WTC11 (cell line): Measurements from ENCODE around the gene UTP14C. TPM values are rescaled to one million over a fixed set of nuclear protein-coding genes. Genes with fewer than 3 reads are reported as not detected.

Experiments used
- ATAC-seq: fragments of 200-7000 bp; cut with Tn5 transposase; 2 replicates; pipeline ENCODE4 v1.10.0; 2021; ENCODE audit warnings: mild to moderate bottlenecking, moderate library complexity
- CTCF ChIA-PET: fragments of 300-600 bp; sonication (Branson Sonifier 250); formaldehyde crosslinking; loops from one replicate; lab custom pipeline; 2021; ENCODE audit warnings: antibody characterized with exemption; lab: Charles Lee
- POLR2A ChIA-PET: fragments of 350-600 bp; sonication (Branson Sonifier 250); formaldehyde crosslinking; loops from one replicate; lab custom pipeline; 2021; ENCODE audit warnings: antibody characterized with exemption; lab: Charles Lee
- DNase-seq: peaks from one replicate; pipeline ENCODE4 v3.0.0; 2021; ENCODE audit warnings: low spot score
- H3K27ac Mint-ChIP-seq: 2 replicates; pipeline ENCODE4 v1.8.0; 2021; ENCODE audit warnings: mixed read lengths
- H3K27me3 Mint-ChIP-seq: 2 replicates; pipeline ENCODE4 v1.8.0; 2021; ENCODE audit warnings: low read depth, mild to moderate bottlenecking, moderate library complexity, mixed read lengths
- H3K36me3 Mint-ChIP-seq: 2 replicates; pipeline ENCODE4 v1.8.0; 2021; ENCODE audit warnings: mixed read lengths
- H3K4me1 Mint-ChIP-seq: 2 replicates; pipeline ENCODE4 v1.8.0; 2022; ENCODE audit warnings: mixed read lengths
- H3K4me3 Mint-ChIP-seq: 2 replicates; pipeline ENCODE4 v1.8.0; 2021; ENCODE audit warnings: mild to moderate bottlenecking, moderate library complexity, mixed read lengths
- H3K9me3 Mint-ChIP-seq: 2 replicates; pipeline ENCODE4 v1.8.0; 2021; ENCODE audit warnings: mixed read lengths
- EMX1 ChIP-seq: fragments of 250-450 bp; sonication (Bioruptor Pico); IDR thresholded peaks from 2 replicates; pipeline ENCODE4 v1.8.0; 2021; ENCODE audit warnings: mild to moderate bottlenecking
- ESRRA ChIP-seq: sonication (generic); formaldehyde crosslinking; IDR thresholded peaks from 2 replicates; pipeline ENCODE4 v1.8.1; 2022; ENCODE audit warnings: mild to moderate bottlenecking, missing genetic modification reagents, borderline replicate concordance
- ETV6 ChIP-seq: sonication (generic); formaldehyde crosslinking; IDR thresholded peaks from 2 replicates; pipeline ENCODE4 v1.8.1; 2022; ENCODE audit warnings: mild to moderate bottlenecking, missing genetic modification reagents
- FOXK1 ChIP-seq: sonication (generic); formaldehyde crosslinking; IDR thresholded peaks from 2 replicates; pipeline ENCODE4 v1.8.0; 2022; ENCODE audit warnings: mild to moderate bottlenecking, moderate library complexity, missing genetic modification reagents
- GABPB1 ChIP-seq: sonication (generic); formaldehyde crosslinking; IDR thresholded peaks from 2 replicates; pipeline ENCODE4 v1.8.1; 2023; ENCODE audit warnings: mild to moderate bottlenecking, missing genetic modification reagents
- JAZF1 ChIP-seq: fragments of 250-450 bp; sonication (Bioruptor Pico); IDR thresholded peaks from 2 replicates; pipeline ENCODE4 v1.9.0; 2021; ENCODE audit warnings: moderate library complexity, mild to moderate bottlenecking, inconsistent platforms
- KAT7 ChIP-seq: sonication (generic); formaldehyde crosslinking; IDR thresholded peaks from 2 replicates; pipeline ENCODE4 v1.8.1; 2023; ENCODE audit warnings: missing genetic modification reagents, mild to moderate bottlenecking, borderline replicate concordance
- TCF7 ChIP-seq: sonication (generic); formaldehyde crosslinking; IDR thresholded peaks from 2 replicates; pipeline ENCODE4 v1.8.0; 2022; ENCODE audit warnings: mild to moderate bottlenecking, low read depth, missing genetic modification reagents, moderate library complexity
- TEAD1 ChIP-seq: sonication (generic); formaldehyde crosslinking; IDR thresholded peaks from 2 replicates; pipeline ENCODE4 v1.8.0; 2022; ENCODE audit warnings: mild to moderate bottlenecking, missing genetic modification reagents
- ZNF219 ChIP-seq: sonication (generic); formaldehyde crosslinking; IDR thresholded peaks from 2 replicates; pipeline ENCODE4 v1.8.0; 2023; ENCODE audit warnings: missing genetic modification reagents, mild to moderate bottlenecking, borderline replicate concordance
- ZNF263 ChIP-seq: sonication (generic); formaldehyde crosslinking; IDR thresholded peaks from 2 replicates; pipeline ENCODE4 v1.8.1; 2022; ENCODE audit warnings: low read depth, mild to moderate bottlenecking, moderate library complexity, missing genetic modification reagents
- ZNF423 ChIP-seq: fragments of 250-450 bp; sonication (Bioruptor Pico); IDR thresholded peaks from 2 replicates; pipeline ENCODE4 v2.1.2; 2022; ENCODE audit warnings: mild to moderate bottlenecking, moderate library complexity
- total RNA-seq: library from RNA; stranded (reverse); gene quantifications from 3 replicates; pipeline ENCODE4 v1.2.3, GENCODE V29; 2021
- TF ChIP-seq, protein P1 (sequence below): sonication (generic); formaldehyde crosslinking; IDR thresholded peaks from 2 replicates; pipeline ENCODE4 v1.8.0; 2023; ENCODE audit warnings: missing genetic modification reagents, mild to moderate bottlenecking, borderline replicate concordance
- TF ChIP-seq, protein P2 (sequence below): fragments of 250-450 bp; sonication (Bioruptor Pico); IDR thresholded peaks from 2 replicates; pipeline ENCODE4 v1.8.0; 2021; ENCODE audit warnings: mild to moderate bottlenecking
- TF ChIP-seq, protein P3 (sequence below): sonication (generic); formaldehyde crosslinking; IDR thresholded peaks from 2 replicates; pipeline ENCODE4 v1.8.1; 2022; ENCODE audit warnings: low read depth, missing genetic modification reagents, borderline replicate concordance

Gene UTP14C
- total RNA-seq, 1 experiment from 2014 or later = 18.5 TPM

DNA sequence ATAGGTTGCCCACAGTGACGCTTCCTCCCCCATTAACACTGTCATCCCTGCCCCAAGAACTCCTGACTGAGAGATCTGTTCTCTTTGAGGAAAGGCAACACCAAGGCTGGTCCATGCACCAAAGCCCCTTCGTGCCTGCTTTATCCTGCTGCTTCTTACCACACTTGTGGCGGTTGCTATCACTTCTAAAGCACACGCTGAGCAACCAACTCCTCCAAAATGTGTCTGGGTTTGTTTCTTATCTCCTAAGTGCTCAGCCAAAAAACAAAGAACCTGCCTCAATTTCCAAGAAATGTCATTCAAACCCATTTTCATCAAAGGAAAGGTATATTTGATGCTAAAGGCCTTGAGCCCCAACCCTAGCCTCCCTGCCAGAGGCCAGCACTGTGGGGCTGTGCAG lies 27.9 kb upstream of the UTP14C start (continued):
- TF ChIP-seq, protein P1, sequence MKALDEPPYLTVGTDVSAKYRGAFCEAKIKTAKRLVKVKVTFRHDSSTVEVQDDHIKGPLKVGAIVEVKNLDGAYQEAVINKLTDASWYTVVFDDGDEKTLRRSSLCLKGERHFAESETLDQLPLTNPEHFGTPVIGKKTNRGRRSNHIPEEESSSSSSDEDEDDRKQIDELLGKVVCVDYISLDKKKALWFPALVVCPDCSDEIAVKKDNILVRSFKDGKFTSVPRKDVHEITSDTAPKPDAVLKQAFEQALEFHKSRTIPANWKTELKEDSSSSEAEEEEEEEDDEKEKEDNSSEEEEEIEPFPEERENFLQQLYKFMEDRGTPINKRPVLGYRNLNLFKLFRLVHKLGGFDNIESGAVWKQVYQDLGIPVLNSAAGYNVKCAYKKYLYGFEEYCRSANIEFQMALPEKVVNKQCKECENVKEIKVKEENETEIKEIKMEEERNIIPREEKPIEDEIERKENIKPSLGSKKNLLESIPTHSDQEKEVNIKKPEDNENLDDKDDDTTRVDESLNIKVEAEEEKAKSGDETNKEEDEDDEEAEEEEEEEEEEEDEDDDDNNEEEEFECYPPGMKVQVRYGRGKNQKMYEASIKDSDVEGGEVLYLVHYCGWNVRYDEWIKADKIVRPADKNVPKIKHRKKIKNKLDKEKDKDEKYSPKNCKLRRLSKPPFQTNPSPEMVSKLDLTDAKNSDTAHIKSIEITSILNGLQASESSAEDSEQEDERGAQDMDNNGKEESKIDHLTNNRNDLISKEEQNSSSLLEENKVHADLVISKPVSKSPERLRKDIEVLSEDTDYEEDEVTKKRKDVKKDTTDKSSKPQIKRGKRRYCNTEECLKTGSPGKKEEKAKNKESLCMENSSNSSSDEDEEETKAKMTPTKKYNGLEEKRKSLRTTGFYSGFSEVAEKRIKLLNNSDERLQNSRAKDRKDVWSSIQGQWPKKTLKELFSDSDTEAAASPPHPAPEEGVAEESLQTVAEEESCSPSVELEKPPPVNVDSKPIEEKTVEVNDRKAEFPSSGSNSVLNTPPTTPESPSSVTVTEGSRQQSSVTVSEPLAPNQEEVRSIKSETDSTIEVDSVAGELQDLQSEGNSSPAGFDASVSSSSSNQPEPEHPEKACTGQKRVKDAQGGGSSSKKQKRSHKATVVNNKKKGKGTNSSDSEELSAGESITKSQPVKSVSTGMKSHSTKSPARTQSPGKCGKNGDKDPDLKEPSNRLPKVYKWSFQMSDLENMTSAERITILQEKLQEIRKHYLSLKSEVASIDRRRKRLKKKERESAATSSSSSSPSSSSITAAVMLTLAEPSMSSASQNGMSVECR (CRISPR knock-in tag) = no peak
- TF ChIP-seq EMX1 (CRISPR knock-in tag) (no peak), TEAD1 (CRISPR knock-in tag) (no peak), ZNF263 (CRISPR knock-in tag) (no peak)
- TF ChIP-seq, protein P2, sequence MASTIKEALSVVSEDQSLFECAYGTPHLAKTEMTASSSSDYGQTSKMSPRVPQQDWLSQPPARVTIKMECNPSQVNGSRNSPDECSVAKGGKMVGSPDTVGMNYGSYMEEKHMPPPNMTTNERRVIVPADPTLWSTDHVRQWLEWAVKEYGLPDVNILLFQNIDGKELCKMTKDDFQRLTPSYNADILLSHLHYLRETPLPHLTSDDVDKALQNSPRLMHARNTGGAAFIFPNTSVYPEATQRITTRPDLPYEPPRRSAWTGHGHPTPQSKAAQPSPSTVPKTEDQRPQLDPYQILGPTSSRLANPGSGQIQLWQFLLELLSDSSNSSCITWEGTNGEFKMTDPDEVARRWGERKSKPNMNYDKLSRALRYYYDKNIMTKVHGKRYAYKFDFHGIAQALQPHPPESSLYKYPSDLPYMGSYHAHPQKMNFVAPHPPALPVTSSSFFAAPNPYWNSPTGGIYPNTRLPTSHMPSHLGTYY = no peak

DNA sequence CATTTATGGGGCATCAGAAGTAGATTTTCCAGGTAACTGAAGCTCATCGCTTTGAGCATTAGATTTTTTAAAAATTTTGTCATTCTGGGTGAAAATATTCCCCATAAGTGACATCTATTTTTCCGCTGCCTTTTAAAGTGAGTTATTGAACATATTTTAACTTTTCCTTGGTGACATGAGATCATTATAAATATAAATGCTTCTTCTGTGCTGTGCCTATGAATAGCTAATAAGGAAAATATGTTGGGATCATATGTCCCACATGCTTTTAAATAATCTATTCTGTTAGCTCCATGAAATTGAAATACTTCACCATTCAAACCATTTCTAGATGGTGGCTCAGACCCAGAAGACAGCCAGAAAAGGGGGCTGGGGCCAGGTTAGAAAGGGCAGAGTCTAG lies 27.3 kb upstream of the UTP14C start:
- ChIA-PET CTCF (interaction anchor here (5.4 kb wide), 1 partner anchor 131 kb away, joined by 36 read pairs; the partner anchor contains the start of gene NEK5), POLR2A (no interaction called here)
- TF ChIP-seq ZNF219 (CRISPR knock-in tag) (no peak), ETV6 (CRISPR knock-in tag) (no peak)
- no peak for ATAC-seq
- no peak overlapping the region for H3K27ac Mint-ChIP-seq
- no peaks in the 10 kb centered on the region; the same call in 1 of the 2 replicates for H3K27me3 Mint-ChIP-seq
- H3K36me3 Mint-ChIP-seq = no peaks in the 10 kb centered on the region
- peaks cover 61% of the 10 kb centered on the region for H3K4me1 Mint-ChIP-seq
- H3K4me3 Mint-ChIP-seq = no peak overlapping the region
- H3K9me3 Mint-ChIP-seq = no peaks in the 10 kb centered on the region
- no peak for DNase-seq

DNA sequence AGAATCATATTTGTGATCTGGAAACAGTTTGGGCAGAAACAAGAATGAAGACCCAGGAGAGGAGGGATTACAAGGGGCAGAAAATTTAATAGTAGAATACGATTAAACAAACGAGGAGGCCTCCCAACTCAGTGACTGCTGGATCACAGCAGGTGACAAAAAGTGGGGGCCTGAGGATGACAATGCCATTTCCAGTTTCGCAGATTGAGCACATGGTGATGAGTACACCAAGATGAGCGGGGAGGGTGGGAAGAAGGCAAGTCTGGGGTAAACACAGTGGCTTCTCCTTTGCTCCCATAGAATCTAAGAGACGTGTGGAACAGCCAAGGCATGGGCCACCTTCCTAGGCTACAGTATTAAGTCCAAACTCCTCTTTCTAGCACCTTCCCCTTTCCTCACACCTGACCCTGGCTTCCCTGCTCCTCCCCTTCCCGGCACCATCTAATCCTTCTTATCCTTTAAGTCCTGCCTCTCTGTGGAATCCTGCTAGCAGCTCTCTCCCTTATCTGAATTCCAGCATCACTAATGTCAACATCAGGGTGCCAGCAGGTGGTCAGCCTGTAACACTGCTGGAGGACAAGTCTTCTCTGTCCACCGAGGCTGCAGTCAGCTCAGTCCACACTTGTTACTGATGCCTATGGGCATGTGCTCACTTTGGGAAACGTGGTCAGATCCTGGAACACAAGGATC lies 26.7 kb upstream of the UTP14C start:
- H3K27ac Mint-ChIP-seq = no peak overlapping the region; the same call in 1 of the 2 replicates
- POLR2A ChIA-PET = no interaction called here
- no peak overlapping the region for H3K4me3 Mint-ChIP-seq
- ATAC-seq (peak; percentile 49), DNase-seq (peak; percentile 34)
- CTCF ChIA-PET = interaction anchor here (0.7 to 5.4 kb wide), 4 partner anchors 14 to 130 kb away, joined by 3 to 36 read pairs (median 4); partner anchors contain the start of genes ALG11 and NEK5
- no peaks in the 10 kb centered on the region for H3K36me3 Mint-ChIP-seq
- no peaks in the 10 kb centered on the region for H3K9me3 Mint-ChIP-seq
- H3K27me3 Mint-ChIP-seq = no peaks in the 10 kb centered on the region; the same call in 1 of the 2 replicates
- TF ChIP-seq GABPB1 = peak; percentile 20; the same call in 1 of the 2 replicates
- peak; percentile 41; the same call in 1 of the 2 replicates for TF ChIP-seq FOXK1 (CRISPR knock-in tag)
- TF ChIP-seq KAT7 (CRISPR knock-in tag) = no peak
- no peak for TF ChIP-seq TCF7 (CRISPR knock-in tag)
- TF ChIP-seq ESRRA (CRISPR knock-in tag) = no peak
- no peak for TF ChIP-seq ZNF423
- TF ChIP-seq ZNF219 (CRISPR knock-in tag) = no peak
- TF ChIP-seq EMX1 (CRISPR knock-in tag) = no peak
- TF ChIP-seq JAZF1 = no peak
- TF ChIP-seq, protein P3, sequence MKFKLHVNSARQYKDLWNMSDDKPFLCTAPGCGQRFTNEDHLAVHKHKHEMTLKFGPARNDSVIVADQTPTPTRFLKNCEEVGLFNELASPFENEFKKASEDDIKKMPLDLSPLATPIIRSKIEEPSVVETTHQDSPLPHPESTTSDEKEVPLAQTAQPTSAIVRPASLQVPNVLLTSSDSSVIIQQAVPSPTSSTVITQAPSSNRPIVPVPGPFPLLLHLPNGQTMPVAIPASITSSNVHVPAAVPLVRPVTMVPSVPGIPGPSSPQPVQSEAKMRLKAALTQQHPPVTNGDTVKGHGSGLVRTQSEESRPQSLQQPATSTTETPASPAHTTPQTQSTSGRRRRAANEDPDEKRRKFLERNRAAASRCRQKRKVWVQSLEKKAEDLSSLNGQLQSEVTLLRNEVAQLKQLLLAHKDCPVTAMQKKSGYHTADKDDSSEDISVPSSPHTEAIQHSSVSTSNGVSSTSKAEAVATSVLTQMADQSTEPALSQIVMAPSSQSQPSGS = no peak
- peaks cover 62% of the 10 kb centered on the region for H3K4me1 Mint-ChIP-seq
